AG09309 (cell line): ENCODE results near the gene LCE2B.
A peak's percentile ranks its signal among the peaks of the same experiment; 100 is the strongest.
"Not testable (repeated sequence)": the region's sequence is repeated elsewhere in the genome, so short reads cannot be mapped to it uniquely, and the experiment has no call there.

Source experiments
- DNase-seq: peaks from one replicate; pipeline ENCODE4 v3.0.0-alpha.2; 2010; ENCODE audit warnings: low read depth
- H3K4me3 ChIP-seq: 2 replicates; pipeline ENCODE4 v1.5.1; 2011; ENCODE audit warnings: mild to moderate bottlenecking, low read depth, low read length, moderate library complexity; ENCODE audit not compliant: control insufficient read depth
- CTCF ChIP-seq: IDR thresholded peaks from 2 replicates; pipeline ENCODE4 v1.5.1; 2011; ENCODE audit warnings: mild to moderate bottlenecking, low read depth, low read length, inconsistent platforms; ENCODE audit not compliant: insufficient read depth, control insufficient read depth; ENCODE audit errors: missing control alignments

The LCE2B gene

GRCh38 chr1:152685823-152686222 is at the start of gene LCE2B:
Gene LCE2B (plus strand): TSS chr1:152686123. CDS start chr1:152686844, 721 bp downstream.
- not testable (repeated sequence) for H3K4me3 ChIP-seq, DNase-seq

- no peak for TF ChIP-seq CTCF
- H3K4me3 ChIP-seq, result no peak overlapping the region
These were observed 45.6 kb upstream of the LCE2B start for GRCh38 chr1:152640351-152640750.

GRCh38 chr1:152643945-152644344 is 42.0 kb upstream of the LCE2B start:
- no peak for TF ChIP-seq CTCF
- H3K4me3 ChIP-seq, result no peak overlapping the region
- DNase-seq, result no peak

More at GRCh38 chr1:152640351-152640750, 45.6 kb upstream of the LCE2B start:
- DNase-seq, result no peak

- no peak for TF ChIP-seq CTCF
- no peak overlapping the region for H3K4me3 ChIP-seq
- no peak for DNase-seq
These were observed 40.8 kb upstream of the LCE2B start for GRCh38 chr1:152645146-152645545.

- H3K4me3 ChIP-seq, result no peak overlapping the region
- DNase-seq, result no peak
- TF ChIP-seq CTCF, result no peak
These were observed 39.3 kb upstream of the LCE2B start for GRCh38 chr1:152646656-152647055.

- DNase-seq, result no peak
- peak; percentile 32 for TF ChIP-seq CTCF
- no peak overlapping the region for H3K4me3 ChIP-seq
These were observed 31.8 kb upstream of the LCE2B start for GRCh38 chr1:152654110-152654509.

- TF ChIP-seq CTCF, result no peak
These were observed 29.5 kb upstream of the LCE2B start for GRCh38 chr1:152656459-152656858.

More at GRCh38 chr1:152656459-152656858, 29.5 kb upstream of the LCE2B start:
- no peak overlapping the region for H3K4me3 ChIP-seq
- DNase-seq, result no peak
